HG03045 (cell line): ENCODE measurements around the gene SLC6A17.

Experiments
- ATAC-seq: cut with Tn5 transposase; IDR thresholded peaks from one replicate; pipeline ENCODE4 v1.9.1; 2021; ENCODE audit warnings: mild to moderate bottlenecking, moderate library complexity; ENCODE audit not compliant: unreplicated experiment

Gene SLC6A17

GRCh38 chr1:110134050-110134595 is 16.2 kb upstream of the SLC6A17 start:
- no peak for ATAC-seq

DNA sequence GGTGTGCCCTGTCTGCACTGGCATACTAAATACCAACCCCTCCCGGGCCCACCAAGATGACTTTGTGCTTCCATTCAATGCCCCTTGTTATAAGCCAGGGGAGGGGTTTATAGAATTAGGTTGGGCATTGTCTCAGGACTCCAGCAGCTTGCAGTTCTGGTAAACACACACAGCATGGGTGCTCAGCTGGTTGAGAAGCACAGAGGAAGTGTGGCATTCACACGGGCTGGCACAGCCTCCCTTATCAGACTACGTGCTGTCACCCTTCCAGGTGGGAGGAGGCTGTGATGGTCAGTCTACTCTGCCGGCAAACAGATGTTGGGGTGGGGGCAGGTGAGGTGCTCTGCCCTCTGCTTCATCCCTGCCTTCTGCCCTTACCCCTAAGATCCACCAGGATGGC is 15.0 kb upstream of the SLC6A17 start:
- no peak for ATAC-seq

DNA sequence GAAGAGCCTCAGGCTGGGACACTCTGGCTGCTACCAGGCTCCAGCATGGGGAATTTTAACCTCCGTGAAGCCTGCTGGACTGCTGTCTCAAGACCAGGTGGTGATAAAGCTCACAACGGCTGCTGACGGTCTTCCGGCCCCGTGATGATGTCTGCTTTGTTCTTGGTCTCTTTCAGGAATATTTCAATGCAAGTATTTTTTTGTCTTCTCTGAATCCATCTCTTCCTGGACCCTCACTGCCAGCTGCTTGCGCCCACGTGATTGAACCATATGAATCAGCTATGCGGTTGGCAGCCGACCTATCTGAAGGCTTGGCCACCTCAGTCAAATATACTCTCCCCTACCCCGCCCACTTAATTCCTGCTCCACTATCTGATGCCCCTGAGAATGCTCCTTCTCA is 14.6 kb upstream of the SLC6A17 start:
- ATAC-seq, result no peak

- no peak for ATAC-seq
Observed at GRCh38 chr1:110136911-110137310, 13.4 kb upstream of the SLC6A17 start.

- ATAC-seq, result no peak
Observed at GRCh38 chr1:110138956-110139355, 11.3 kb upstream of the SLC6A17 start.

DNA sequence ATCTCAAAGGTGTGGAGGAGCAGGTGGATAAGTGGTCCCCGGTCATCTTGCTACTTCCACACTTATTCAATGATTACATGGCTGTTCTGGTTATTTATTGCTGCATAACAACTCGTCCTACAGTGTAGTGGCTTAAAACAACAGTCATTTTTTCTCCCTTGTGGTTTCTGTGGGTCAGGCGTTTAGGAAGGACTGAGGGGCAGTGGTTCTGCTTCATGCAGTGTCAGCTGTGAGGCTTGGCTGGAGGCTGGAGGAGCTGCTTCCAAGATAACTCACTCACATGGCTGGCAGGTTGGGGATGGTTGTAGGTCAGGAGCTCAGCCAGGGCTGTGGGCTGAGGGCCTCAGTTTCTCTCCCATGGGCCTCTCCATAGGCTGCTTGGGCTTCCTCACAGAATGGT is 5.9 kb upstream of the SLC6A17 start:
- ATAC-seq, result no peak

- ATAC-seq, result no peak
Observed at GRCh38 chr1:110148961-110149360, 1.3 kb upstream of the SLC6A17 start.

- no peak for ATAC-seq
Observed at GRCh38 chr1:110151175-110151669, 928 bp downstream of the SLC6A17 start.

DNA sequence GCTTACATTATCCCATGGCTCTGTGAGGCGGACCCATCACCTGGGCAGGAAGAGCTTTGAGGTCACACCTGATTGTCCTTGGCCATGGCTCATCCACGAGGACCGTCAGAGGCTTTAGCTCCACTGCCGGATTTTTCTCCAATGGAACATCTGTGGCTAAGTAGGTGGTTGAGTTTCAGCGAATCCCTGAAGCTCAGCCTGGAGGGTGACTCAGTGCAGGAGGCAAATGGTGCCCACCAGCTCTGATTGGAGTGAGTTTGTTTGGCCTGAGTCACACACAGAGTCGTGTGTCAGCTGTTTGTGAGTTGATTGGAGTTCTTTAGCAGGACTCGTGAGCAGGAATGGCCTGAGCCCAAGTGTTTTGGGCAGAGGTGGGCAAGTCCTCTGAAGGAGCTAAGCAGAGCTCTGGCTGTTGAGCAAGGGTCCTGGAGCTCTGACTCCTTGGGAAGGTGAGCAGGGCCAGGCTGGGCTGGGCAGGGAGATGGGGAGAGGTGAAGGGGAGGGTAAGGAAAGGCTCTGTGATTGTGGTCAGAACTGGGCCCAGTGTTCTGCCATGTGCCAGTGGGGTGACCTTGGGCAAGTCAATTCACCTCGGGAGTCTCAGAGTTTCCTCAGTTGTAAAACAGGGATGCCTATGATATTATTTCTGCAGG is 2.0 kb downstream of the SLC6A17 start:
- ATAC-seq, result no peak

DNA sequence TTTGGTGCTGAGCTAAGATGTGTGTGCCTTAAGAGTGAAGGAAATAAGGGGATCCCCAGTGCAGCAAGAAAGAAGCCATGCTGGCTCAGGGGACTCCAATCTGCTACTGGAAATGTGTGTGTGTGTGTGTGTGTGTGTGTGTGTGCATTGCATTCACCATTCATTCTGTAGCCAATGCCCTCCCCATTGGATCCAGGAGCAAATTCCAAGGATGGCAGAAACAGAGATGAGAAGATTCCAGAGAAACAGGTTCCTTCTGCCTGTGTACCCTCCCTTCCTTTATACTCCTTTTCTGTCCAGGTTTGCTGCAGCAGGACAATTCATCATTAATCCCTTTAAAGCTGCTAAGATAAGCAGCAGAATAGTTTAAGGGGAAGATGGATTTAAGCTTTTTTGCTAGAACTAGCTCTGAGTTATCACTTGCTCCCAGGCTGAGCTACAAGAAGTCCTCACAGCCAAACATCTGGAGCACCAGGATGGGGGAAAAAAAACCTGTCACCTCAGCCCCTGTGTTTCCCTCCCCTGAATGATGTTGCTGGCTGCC is 3.2 kb downstream of the SLC6A17 start:
- ATAC-seq, result no peak

DNA sequence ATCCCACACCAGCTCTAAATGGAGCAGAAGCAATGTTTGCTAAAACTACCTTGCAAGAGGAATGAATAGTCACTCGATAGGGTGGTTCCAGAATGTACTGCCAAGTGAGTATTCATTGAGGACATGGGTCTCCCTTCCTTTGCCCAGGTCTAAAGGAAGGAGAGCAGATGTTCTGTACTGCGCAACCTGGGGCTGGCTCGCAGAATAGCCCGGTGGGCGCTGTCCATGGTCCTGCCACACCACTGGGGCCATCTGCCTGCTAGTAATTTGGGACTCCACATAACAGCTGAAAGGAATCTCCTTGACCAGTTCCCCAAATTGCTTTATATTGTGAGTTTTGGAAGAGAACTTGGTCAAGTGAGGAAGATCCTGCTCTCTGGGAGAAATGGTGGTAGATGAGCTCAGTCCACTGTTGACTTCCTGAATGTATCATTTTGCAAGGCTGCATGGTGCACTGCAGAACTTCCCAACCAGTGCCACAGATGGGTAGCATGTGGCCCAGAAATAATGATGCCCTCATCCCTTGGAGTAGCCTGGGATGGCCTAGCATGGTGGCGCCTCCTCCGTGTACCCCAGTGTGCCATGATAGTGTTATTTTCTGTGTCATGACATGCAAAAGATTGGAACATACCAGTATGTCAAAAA is 5.7 kb downstream of the SLC6A17 start:
- no peak for ATAC-seq

GRCh38 chr1:110158261-110158660 is 8.0 kb downstream of the SLC6A17 start:
- no peak for ATAC-seq

GRCh38 chr1:110159168-110159567 is 8.9 kb downstream of the SLC6A17 start:
- no peak for ATAC-seq

DNA sequence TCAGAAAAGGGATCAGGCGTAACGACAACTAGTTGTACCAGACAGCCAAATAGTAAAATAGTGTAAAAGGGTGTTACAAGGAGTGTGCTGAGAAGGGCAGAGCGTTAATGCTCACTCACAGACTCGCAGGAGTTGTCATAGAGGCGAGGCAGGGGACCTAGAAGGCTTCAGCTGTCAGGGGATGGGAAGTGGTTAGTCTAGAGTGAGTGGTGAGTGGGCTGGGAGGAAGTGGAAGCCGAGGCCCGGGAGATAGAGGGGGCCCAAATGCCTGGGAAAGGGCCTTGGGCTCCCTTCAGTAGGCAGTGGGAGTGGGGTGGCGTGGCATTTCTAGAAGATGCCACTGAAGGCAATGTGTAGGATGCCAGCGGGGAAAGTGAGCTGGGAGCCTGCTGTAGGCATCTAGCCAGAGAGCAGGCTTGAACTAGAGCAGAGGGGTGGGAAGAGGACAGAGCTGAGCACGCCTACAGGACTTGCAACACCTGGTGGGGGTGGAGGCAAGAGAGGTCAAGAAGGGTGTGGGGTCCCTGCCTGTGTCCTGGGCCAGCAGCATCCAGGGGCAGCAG is 10.3 kb downstream of the SLC6A17 start:
- no peak for ATAC-seq

GRCh38 chr1:110161165-110161564 is 10.9 kb downstream of the SLC6A17 start:
- ATAC-seq, result no peak

GRCh38 chr1:110161849-110162248 is 11.6 kb downstream of the SLC6A17 start:
- ATAC-seq, result no peak

DNA sequence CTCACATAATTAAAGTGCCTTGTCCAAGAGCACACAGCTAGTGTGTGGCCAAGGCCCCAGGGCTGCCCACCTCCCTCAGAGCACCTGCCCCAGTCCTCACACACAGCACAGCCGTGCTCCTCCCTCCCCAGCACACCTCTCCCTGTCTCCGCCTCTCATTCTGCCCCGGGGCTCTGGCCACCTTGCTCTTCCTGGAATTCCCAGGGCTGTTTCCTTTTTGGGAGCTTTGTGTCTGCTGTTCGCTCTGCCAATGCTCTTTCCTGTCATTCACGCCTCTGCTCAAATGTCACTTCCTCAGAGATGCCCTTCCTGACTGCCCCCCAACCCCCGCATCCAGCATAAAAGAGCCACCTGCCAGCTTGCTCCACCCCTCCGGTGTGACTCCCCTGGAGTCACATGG is 13.3 kb downstream of the SLC6A17 start:
- ATAC-seq, result no peak

DNA sequence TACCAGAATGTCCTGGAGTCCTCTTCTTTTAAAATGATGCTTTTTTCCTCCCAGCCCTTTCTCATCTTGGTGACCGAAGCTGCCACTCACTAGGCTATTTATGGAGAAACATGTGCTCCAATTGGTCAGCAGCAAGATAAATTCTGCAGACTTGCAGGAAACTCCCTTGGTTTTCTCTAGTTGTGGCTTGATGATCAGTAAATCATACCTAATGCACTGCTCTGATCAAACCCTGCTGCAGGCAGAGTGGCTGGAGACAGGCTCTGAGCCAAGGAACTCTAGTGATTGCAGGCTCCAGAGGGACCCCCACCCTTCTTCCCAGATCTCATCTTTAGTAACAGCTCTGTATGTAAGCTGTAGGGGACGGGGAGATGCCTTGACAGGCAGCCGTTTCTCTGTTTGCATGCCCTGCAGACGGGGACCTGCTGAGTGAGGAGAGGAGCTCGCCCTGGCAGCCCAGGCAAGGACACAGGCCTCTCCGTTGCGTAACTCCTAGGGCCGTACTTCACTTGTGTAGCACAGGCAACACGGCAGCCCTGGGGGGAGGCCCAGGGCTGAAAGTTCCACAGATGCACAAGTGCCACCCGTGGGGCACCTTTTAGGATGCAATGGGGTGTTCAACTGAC is 14.5 kb downstream of the SLC6A17 start:
- no peak for ATAC-seq

DNA sequence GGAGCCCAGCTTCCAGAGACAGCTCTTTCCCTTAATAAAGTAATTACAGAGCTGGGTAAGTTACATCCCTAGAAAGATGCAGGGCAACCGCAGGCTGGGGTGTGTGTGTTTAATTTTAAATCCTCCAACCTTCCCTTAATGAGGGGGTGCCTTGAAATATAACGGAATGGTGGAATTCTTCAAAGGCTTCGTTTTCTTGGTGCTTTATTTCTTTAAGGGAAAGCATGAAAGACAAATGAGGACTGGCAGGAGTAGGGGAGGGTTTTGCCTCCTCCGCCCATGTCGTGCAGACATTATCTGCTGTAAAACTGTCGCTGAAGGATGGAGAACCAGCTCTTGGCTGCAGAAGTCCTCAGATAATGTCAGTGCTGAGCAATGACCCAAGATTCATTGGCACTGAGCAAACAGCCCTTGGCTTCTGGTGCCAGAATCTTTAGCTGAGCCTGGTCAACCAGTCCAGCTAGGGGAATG is 15.5 kb downstream of the SLC6A17 start:
- ATAC-seq, result no peak

DNA sequence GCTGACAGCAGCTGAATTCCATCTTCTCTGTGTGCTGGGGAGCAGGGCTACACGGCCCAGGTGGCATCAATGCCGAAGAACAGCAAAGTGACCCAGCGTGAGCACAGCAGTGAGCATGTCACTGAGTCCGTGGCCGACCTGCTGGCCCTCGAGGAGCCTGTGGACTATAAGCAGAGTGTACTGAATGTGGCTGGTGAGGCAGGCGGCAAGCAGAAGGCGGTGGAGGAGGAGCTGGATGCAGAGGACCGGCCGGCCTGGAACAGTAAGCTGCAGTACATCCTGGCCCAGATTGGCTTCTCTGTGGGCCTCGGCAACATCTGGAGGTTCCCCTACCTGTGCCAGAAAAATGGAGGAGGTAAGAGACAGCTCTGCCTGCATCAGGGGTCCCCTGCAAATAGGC is 16.6 kb downstream of the SLC6A17 start:
- no peak for ATAC-seq
